HG02938 (cell line): ENCODE measurements around the gene MEGF9.

ENCODE experiments used
- ATAC-seq: cut with Tn5 transposase; IDR thresholded peaks from one replicate; pipeline ENCODE4 v1.9.1; 2021; ENCODE audit warnings: mild to moderate bottlenecking, moderate library complexity; ENCODE audit not compliant: unreplicated experiment

The MEGF9 gene

DNA sequence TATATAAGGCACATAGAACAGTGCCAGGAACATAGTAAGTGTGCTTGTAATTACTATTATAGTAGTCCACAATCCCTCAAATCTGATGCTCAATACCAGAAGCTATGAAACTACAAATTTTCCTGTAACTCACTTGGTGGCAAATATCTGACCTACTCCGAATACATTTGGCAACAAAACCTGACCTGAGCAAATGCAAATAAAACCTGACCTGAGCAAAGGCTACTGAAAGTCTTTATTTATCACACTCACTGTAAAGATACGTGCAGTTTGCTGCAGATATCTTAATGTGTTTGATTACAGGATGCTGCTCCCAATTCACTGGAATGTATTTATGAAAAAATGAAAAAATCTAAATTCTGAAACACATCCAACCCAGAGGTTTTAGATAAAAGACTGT lies 7.1 kb downstream of the MEGF9 start:
- ATAC-seq = no peak

DNA sequence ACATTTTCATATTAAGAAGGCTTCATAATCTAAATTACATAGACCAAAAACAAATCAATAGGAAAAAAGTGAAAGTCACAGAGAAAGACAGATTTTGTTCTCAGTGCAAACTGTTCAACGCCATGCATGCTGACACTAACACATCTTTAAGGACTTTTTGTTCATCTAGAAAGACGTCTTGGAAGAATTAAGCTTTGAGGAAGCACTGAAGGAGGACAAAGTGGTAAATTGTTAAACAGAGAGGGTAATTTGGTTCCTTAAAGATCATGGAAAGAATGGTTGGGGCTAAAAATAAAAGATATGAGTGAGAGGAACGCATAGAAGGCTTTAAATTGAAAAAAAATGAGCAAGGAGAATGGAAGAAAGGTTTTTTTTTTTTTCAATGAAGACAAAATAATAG lies 9.1 kb downstream of the MEGF9 start:
- ATAC-seq = no peak

DNA sequence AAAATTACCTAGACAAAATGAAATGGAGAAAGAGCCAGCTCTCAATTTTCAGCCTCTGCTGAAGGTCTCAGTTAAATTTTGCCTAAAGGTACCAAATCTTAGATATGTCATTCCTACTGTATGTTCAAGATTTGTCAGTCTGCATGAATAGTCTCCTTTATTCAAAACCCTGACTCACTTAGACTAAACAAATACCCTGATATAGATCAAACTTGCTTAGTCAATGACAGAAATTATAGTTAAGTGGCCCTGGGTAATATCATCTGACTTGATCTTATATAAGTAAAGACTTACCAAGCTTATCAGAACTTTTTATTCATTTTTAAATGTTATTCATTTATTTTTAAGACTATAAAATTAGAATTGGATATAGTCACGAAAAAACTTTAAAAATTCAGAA lies 12.2 kb downstream of the MEGF9 start:
- ATAC-seq = no peak

DNA sequence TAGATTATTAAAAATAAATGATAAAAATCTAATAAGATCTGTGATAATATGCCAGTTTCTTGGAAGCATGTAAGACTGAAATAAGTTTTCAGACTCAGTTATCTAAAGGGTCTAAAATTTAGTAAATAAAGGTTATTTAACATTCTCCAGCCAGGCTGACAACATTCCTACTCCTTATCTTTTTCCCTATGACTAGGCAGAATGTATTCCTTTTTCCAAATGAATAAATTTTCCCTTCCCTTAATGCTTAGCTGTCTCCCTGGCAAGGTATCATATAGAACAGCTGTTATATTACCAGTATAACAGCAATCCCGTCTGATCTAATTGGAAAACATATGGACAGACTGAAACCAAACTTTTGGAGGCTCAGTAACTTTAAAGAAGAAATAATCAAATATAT lies 13.0 kb downstream of the MEGF9 start:
- ATAC-seq = no peak

DNA sequence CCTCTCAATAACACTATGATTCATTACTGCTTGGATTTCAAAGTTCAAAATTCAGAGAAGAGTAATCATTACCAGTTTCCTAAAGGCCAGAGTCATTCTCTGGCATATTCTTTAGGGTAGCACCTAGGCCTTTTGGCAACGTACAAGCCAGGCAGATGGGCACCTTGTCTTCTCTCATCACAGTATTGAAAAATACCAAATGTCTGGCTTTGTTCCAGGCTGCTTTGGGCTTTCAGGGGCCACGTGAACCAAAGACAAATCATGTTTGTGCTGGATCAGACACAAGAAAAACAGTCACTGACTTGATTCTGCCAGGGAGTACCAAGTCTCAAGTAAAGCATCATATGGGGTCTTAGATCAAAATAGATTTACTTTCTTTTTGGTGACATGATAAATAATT lies 15.5 kb downstream of the MEGF9 start:
- no peak for ATAC-seq

DNA sequence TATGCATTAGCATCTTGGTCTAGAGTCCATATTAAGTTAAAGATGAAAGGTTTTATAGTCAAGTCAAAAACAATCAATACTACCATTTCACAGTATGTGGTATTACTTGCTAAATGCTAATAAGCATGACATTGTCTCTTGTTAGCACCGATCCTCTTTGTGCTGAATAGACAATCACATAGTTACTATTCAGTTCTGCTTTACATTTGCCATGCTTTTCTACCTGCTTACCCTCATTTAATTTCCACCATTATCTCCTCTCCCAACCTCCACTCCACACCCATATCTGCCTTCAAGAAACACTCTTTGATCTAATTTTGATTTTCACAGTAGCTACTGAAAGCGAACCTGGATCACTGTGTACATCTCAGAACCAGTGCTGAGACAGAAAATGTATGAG lies 16.8 kb downstream of the MEGF9 start:
- ATAC-seq = no peak

DNA sequence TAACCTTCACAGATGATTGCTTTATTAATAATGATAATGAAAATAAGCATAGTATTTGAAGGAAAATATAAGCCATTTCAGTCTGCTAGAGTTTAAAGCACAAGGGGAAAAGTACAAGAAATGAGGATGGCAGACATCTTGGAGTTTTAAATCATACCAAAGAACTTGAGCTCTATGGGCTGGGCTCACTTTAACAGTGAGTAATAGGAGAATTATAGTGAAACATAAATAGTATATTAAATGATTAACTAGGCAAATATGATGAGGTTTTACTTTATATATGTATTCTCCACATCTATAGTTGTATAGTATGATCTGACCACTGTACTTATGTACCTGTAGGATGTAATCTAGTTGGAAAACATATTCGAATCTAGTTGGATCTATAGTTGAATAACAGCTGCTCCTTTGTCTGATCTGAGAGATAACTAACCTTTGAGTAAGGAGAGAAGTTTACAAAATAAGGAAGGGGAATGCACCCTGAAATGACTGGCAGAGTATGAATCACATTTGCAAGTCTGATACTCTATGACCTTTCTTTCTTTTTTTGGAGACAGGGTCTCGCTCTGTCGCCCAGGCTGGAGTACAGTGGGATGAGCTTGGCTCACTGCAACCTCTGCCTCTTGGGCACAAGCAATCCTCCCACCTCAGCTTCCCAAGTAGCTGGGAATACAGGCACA lies 17.6 kb downstream of the MEGF9 start:
- ATAC-seq = no peak

DNA sequence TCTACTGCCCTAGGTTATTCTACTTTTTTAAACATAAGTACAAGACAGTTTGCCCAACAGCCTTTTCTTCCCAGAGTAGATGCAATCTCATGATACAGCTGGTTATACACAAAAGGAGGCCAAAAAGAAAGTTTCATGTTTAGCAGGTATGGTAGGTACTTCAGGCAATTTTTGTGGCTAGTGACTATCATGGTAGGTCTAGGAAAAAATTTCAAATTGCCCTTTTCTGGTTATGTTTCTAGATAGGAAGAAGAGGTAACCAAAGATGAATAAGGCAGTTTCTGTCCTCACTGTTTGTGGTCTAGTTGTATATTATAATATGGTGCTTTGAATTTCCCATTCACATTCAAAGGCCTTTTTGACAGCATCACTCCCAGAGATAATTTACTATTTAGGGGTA lies 19.7 kb downstream of the MEGF9 start:
- no peak for ATAC-seq

DNA sequence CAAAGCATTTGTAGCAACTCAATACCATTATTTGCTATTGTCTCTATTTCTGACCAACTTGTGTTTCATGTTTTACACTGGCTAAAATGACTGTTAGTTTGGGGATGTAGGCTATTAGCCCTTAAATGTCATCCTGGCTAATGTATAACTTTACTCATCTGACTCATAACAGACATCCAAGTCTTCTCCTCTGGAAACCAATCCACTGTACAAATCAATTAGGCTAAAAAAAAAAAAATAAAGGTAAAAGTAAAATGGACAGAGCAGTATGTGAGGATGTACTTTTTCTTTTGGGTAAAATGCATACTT lies 20.6 kb downstream of the MEGF9 start:
- peak; percentile 75 for ATAC-seq

DNA sequence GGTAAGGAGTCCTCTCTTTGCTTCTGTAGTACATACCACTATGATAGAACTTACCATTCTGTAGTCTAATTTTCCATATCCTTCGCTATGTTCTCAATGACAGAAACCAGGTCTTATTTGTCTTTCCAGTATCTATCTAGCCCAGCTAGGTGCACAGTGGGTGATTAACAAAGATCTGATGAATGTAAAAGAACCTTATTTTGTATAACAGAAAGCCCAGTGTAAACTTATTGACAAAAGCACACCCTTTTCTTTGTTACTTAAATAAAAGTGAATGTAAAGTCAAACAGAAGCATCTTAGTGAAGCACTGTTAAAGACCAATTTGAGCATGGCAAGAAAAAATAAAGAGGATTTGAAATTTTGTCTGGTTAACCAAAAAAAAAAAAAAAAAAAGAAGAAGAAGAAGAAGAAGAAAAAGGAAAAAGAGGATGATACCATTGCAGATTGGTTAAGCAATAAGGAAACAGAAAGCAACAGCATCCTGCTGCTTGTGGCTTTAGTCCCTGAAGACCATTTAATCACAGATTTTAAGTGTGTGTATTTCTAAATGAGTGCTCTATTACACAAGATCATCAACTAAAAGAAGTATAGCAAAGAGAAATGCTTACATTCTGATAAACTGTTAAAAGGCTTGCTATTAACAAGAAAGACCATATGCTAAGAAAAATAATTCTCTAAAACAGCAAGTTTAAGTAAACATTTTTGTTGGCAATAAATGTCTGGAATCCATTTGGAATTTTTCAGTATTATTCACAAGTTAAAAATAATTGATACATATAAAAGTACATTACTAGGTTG lies 21.2 kb downstream of the MEGF9 start:
- ATAC-seq = peak; percentile 57

DNA sequence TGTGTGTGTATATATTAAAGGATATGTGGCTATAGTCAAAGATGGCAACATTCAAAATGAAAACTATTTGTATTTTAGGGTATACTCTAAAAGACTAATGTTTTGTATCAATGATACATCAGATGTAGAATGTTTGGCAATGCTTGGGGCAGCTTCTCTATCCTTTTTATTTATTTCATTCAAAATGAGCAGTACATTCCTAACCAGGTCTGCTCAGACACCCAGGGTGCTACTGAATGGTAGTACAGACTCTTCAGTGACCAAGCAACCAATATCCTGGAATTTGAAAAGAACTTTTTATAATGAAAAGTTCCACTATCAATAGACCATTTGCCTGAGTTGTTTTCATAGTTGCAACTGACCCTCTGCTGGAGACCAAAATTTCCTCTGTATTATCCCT lies 23.9 kb downstream of the MEGF9 start:
- ATAC-seq = no peak

DNA sequence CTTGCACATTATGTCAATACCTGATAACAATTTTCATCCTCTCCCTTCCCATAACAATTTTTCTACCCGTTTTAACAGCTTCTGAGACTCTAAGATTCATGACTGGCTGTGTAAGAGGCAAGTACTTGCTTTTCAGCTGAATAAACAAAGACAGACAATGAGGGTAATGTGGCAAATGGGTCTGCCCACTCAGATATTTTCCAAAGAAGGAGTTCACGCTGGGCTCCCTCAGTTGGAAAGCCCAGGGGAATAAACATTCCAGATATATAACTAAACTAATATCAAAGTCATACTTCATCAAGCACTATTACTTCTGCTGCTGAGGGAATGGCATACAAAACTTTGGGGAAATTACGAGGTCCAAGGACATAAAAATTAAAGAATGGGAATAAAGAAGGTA lies 24.4 kb downstream of the MEGF9 start:
- no peak for ATAC-seq

DNA sequence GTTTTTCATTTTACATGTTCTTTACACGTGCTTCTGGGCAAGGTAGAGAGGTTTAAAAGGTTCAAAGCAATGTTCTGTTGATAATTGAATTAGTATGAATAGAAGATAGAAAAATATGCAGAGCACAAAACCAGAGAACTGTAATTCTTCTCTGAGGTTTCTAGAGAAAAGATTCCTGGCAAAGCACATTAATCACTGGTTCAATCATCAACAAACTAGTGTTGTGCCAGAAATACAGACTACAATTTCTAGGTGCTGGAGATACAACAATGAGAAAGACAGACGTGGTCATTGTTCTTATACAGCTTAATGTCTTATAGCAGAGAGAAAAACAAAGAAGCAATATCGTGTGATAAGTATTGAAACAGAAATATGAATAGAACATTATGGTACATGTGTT lies 25.5 kb downstream of the MEGF9 start:
- no peak for ATAC-seq

DNA sequence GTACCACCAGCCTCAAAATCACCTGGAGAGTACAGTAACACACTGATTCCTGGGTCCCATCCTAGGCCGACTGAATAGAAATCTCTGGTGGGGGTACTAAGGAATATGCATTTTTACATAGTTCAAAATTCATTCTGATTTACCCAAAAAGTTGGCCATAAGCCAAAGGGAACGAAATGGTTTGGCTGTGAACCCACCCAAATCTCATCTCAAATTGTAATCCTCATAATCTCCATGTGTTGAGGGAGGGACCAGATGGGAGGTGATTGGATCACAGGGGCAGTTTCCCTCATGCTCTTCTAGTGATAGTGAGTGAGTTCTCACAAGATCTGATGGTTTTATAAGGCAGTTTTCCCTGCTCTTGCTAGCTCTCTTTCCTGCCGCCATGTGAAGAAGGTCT lies 31.1 kb downstream of the MEGF9 start:
- ATAC-seq = no peak

DNA sequence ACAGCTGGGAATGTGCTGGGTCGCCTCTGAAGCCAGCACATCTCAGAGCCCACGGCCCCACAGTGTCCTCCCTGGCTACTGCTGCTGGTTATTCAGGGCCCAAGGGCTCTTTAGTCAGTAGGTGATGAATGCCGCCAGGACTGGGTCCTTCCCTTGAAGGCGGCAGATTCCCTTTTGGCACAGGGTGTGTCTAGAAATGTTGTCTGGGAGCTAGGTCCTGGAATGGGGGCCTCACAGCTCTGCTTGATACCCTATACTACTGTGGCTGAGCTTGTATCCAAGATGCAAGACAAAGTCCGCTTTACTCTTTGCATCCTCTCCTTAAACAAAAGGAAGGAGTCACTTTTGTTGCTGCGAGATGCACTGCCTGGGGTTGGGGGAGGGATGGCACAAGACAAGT lies 33.1 kb downstream of the MEGF9 start:
- no peak for ATAC-seq

DNA sequence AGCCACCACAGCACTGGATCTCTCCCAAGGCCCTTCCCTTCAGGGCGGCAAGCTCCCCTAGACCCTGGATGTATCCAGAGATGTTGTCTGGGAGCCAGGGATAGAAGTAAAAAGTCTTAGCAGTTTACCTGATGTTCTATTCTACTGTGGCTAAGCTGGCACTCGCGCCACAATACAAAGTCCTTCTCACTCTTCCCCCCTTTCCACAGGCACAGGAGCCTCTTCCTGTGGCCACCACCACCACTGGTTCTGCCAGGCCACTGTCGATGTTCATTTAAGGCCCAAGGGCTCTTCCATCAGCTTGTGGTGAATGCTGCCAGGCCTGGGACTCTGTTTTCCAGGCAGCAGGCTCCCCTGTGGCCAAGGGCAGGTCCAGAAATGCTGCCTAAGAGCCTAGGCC lies 33.7 kb downstream of the MEGF9 start:
- ATAC-seq = no peak

DNA sequence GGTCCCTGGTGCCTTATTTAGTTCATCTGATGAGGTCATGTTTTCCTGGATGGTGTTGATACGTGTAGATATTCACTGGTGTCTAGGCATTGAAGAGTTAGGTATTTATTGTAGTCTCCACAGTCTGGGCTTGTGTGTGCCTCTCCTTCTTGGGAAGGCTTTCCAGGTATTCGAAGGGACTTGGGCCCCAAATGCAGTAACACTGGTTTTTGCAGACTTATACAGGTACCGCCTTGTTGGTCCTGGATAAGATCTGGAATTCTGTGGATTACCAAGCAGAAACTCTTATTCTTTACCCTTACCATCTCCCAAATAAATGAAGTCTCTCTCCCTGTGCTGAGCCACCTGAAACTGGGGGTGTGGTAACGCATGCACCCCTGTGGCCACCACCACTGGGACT lies 34.1 kb downstream of the MEGF9 start:
- ATAC-seq = no peak

DNA sequence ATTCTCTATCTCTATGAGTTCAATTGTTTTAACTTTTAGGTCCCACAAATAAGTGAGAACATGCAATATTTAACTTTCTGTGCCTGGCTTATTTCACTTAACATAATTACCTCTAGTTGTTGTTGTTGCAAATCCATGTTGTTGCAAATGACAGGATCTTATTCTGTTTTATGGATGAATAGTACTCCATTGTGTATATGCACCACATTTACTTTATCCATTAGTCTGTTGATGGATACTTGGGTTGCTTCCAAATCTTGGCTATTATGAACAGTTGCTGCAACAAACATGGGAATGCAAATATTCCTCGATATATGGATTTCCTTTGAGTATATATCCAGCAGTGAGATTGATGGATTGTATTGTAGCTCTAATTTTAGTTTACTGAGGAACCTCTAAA lies 36.3 kb downstream of the MEGF9 start:
- no peak for ATAC-seq

DNA sequence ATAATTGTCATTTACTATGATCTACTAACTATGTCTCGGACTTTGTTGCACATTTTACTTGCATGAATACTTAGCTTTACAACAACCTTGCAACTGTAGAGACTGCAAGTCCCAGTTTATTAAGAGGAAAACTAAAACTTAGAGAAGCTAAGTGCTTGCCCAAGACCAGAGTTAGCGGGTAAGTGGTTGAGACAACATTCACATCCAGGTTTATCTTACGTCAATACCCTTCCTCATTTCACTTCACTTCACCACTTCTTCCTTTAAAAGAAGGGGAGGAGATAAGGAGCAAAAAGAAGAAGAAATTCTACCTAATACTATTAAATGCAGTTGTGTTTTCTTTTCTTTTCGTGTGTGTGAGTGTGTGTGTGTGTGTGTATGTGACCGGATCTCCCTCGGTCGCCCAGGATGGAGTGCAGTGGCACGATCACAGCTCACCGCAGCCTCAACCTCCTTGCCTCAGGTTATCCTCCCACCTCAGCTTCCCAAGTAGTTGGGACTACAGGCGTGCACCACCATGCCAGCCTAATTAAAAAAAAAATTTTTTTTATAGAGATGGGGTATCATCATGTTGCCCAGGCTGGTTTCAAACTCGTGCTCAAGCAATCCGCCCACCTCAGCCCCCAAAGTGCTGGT lies 37.4 kb downstream of the MEGF9 start:
- no peak for ATAC-seq

DNA sequence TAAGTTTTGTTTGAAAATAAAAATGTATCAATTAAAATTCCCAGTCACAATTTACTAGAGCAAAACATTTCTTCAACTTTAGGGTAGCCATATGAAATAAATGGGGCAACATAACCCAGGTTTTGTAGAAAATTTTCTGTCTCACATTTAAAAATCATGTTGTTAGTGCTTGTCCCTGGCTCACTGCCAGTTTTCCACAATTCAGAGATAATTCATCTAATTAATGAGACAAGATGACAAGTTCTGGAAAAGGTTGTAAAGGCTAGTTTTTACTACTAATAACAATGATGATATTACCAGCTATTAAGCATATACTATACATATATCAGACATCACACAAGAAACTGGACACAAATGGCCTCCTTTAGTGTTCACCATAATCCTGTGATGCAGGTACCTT lies 45.9 kb downstream of the MEGF9 start:
- no peak for ATAC-seq

DNA sequence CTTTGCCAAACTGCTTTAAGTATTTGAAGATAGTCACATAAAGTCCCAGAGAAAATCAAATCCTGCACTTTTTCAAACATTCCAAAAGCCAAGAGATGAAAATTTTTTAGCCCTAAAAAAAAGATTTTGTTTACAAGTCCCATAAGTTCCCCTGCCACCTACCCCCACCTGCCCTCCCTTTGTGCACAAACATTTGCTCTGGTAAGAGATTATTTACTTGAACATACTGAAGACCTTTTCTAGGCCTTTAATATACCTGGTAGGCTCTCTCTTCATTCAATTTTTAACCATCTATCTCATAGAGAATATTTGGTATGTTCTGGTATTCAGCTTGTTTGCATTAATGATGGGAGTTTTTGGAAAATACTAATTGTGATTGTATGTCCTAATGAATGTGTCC lies 50.3 kb downstream of the MEGF9 start:
- ATAC-seq = no peak

DNA sequence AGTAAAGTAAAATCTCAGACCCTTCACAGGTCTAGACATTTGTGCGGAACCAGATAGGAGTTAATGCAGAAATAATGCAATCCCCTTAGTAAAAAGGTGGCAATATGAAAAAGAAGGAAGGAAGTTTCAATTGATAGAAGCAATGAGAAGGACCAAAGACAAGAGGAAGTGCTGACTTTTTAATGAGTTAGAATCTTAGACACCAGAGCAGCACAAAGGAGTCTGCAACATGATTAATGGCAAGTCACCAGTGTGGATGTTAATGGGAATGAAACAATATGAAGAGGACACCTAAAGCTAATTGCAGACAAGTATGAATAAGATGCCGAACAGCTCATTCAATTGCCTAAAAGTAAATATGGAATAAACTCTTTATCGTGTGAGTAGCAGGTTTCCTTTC lies 50.9 kb downstream of the MEGF9 start:
- no peak for ATAC-seq
